HG03103 (cell line): ENCODE measurements around the gene USP25.

ENCODE experiments used
- ATAC-seq: cut with Tn5 transposase; IDR thresholded peaks from one replicate; pipeline ENCODE4 v1.9.1; 2021; ENCODE audit warnings: low read depth; ENCODE audit not compliant: unreplicated experiment

Gene USP25

DNA sequence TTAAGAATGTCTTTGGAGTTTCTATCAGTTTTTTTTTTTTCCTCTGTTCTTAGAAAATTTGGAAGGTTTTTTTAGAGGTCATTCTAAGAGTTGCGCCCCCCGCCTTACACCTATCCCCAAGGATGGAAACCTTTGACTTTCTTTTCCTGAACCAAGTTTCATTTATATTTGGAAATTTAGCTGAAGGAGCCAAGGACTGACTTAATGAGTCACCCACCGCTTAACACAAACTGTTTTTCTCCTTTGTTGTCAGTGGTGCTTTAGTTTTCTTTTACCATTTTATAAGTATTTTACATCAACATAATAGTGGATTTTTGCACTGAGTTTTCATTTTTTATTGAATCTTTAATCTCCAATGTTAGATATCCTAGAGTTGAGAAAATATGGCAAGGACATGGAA is 25.3 kb downstream of the USP25 start:
- no peak for ATAC-seq

GRCh38 chr21:15759469-15759868 is 29.7 kb downstream of the USP25 start:
- ATAC-seq, result no peak

GRCh38 chr21:15761507-15762100 is 31.8 kb downstream of the USP25 start:
- no peak for ATAC-seq

DNA sequence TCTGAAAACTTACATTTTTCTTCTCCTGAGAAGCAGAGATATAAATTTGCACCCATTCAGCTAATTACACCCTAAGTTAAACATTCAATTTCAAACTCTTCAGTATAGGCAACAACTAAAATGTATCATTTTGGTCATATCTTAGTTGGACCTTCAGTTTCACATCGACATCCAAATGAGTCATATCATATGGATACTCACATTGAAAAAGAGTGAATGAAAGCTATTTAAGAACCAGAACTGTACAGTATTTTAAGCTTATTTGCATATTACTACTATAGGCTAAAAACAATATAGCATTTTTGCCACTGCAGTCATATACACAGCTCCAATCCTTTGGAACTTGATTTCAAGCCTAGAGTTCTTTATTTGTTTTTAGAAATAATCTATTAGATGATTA is 33.6 kb downstream of the USP25 start:
- no peak for ATAC-seq

DNA sequence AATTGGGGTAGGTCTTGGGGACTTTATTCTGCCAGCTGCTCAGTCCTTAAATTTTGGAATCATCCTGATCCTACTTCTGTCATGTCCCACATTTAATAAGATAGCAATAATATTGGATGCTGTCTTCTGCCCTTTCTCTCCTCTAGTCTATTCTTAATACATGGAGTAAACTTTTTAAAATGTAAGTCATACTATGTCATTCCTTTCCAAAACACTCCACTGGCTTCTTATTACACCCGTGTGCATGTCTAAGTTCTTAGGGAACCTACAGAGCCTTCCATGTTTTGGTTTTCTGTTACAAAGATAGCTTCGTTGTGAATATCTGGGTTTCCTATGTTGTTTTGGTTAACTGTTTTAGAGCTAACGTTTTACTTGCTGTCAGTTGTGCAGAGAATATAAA is 35.1 kb downstream of the USP25 start:
- ATAC-seq, result no peak

DNA sequence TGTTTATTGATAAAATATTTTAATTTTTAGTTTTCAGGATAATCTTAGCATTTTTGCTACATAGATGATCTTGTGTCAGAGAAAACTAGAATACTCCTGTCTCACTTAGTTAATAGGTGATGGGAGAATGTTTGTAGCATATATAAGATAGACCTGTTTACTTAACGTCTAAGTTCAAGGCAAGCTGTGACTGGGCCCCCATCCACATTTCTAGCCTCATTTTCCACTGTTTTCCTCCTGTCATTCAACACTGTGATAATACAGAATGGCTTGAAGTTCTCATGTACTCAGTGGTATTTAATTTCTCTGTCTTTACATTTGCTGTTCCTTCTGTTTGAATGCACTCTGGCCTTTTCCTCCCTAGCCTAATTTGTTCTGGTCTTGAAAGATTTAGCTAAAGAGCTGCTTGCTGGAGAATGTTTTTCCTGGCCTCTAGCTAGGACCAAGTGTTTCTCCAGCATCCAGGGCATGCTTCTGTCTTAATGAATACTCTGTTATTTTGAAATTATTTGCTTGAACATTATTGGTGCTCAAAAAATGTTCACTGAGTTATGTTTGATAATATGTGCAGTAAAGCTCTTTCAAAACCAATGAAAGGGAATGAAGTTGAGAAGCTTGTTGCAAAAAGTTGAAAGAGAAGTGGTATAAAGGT is 37.3 kb downstream of the USP25 start:
- no peak for ATAC-seq

DNA sequence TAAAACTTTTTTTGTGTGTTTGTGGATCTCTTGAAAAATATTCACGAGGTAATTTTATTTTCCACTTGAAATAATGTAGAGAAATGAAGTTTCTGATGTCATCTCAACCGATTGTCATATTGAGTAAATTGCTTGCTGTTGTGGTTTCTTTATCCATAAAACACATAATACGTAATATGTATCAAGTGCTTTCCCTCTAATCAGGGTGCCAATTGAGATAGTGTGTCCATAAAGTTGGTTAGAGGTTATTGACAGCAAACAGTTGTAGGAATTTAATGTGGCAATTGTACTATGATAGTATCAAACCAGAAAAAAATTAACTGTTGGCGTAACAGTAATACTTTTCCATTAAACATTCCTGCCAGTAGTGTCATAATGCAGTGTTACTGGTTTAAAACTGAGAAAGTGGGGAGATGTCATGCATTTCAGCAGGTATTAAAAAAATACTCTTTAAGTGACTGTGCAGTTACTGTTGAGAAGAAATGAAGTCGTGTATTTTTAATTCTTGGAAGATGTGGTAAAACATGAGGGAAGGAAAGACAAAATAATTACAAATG is 38.3 kb downstream of the USP25 start:
- no peak for ATAC-seq

- no peak for ATAC-seq
Measured at GRCh38 chr21:15768853-15769252, 39.1 kb downstream of the USP25 start.

DNA sequence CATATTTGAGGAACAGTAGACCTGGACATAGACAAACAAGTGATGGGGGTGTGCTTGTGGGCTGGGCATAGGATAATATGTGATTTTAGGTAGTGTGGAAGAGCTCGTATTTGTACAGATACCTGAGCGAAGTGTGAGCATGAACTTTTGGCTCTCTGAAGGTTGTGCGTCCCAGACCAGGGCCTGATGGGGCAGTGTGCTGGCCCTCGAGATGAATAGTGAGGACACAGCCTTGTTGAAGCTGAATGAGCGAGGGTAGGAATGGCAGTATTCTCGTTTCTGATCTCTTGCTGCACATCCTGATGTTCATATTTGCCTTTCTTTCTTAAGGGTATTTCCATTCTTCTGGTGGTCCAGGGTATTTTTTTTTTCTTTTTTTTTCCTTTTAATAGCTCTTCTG is 41.5 kb downstream of the USP25 start:
- ATAC-seq, result no peak

DNA sequence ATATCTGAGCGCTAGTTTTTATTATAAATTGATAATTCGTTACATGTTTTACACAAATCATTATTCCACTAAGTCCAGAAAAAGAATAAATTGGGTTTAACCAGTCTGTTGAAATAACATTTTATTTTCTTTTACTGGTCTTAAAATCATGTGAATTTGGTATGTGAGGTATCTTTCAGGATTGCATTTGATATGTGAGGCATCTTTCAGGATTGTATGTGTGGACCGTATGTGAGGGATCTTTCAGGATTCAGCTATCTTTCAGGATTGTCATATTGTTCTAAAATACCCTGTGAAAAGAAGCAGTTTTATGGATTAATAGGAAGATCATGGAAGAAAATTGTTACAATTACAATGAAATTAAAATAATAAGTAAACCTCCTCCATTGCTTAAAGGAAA is 42.9 kb downstream of the USP25 start:
- ATAC-seq, result no peak

DNA sequence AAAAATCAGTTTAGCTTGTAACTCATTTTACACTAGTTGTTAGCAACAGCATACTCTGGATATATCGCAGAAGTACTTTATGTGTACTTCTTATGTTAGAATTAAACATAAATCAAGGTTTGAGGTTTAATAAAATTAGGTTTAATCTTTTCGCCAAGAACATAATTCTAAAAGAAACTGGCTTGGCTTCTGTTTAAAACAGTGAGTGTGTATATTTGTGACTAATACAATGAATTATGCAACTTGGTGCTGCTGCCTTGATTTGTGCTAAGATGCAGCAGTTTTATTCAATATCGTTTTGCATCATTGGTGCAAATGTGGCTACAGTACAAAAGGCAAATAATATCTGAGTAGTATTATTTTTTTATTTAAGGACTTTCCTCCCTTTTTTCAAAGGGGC is 44.8 kb downstream of the USP25 start:
- no peak for ATAC-seq

DNA sequence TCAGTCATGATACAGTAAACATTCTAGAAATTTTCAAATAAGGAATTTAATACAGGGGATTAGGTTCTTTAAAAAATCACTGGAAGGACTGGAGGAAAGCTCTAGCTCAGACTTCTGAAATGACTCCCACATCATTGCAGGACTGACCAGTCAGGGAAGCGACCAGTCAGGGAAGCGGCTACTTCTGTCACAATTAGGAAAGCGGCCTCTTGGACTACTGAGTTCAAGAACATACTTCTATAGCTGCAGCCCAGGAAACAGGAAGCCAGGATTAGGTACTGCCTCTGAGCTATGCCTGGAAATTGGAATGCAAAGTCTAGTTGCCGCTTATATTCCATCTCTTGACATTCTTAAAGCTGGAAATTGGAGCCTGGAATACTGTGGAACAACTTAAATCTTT is 45.5 kb downstream of the USP25 start:
- no peak for ATAC-seq

GRCh38 chr21:15775981-15776380 is 46.2 kb downstream of the USP25 start:
- no peak for ATAC-seq

- no peak for ATAC-seq
Measured at GRCh38 chr21:15776818-15777217, 47.0 kb downstream of the USP25 start.

GRCh38 chr21:15781986-15782385 is 52.2 kb downstream of the USP25 start:
- no peak for ATAC-seq

GRCh38 chr21:15788847-15789523 is 59.2 kb downstream of the USP25 start:
- no peak for ATAC-seq

DNA sequence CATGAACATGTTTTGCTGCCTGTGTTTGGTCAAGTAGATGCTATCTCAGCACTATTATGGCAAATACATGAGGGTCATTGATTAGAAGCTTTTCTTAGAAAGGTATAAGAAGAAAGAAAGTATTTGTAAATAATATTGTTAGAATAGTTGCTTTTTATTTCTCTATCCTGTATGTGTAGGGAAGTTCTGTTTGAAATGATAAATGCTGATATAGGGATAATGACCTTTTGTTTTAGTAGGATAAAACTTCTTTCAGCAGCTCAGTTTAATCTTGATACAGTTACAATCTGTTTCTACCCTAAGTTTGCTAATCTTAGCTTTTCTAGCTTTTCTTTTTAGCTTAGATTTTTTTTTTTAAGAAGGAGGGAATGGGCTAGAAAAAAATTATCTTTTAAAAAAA is 63.3 kb downstream of the USP25 start:
- ATAC-seq, result no peak

- ATAC-seq, result no peak
Measured at GRCh38 chr21:15793550-15794235, 63.9 kb downstream of the USP25 start.

DNA sequence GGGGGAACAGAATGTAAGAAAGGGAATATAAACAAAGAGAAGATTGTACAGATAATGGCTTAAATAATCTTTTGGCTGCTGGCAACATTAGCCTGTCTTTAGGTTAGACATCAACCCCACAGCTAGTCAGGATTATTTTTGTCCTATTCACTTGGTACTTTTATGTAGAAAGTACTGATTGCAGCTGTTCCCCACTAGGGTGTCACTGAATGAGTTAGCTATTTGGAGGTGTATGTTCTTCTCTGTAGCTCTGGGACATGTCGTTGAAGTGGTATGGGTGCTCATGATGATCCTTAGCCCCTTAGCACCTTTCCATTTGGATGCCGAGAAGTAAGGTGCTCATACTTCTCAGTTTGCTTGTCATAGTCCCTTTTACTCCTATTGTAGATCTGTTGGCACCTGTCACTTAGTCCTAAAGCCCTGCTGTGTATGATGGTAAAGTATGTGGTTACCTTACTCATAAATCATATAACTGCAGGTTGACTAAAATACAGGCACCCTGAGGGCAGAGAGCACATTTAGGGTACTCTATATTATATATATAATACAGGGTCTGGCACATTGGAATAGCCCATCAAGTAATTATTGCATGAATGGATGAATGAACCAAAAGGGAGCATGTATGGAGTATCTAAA is 64.6 kb downstream of the USP25 start:
- ATAC-seq, result no peak

DNA sequence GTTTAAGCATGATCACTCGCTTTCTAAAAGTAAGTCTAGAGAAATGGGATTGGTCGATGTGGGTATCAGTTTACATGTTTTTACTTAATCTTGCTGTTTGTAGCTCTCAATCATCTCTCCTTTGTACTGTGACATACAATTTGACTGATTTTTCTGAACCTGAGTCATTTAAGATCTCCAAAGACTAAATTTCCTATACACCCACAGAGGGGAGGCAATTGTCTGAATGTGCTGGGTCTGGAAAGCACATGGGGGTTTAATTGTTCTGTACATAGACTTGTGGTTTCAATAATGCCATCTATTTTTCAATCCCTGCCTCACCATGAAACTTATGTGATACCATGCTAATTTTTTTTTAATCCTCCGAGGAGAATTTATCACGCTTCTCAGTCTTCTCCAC is 65.8 kb downstream of the USP25 start:
- no peak for ATAC-seq
